Measurements from ENCODE around the gene TMEM209. TPM values are rescaled to one million over a fixed set of nuclear protein-coding genes. Genes with fewer than 3 reads are reported as not detected.
A peak's percentile ranks its signal among the peaks of the same experiment; 100 is the strongest.
"Not testable (repeated sequence)": the region's sequence is repeated elsewhere in the genome, so short reads cannot be mapped to it uniquely, and the experiment has no call there.

TMEM209 gene
- total RNA-seq (10 to 100 TPM; 11.7 to 13.7 TPM), polyA plus RNA-seq (1 to 10 TPM; 3.8 to 5.6 TPM)
- long read RNA-seq, donor 1, partial matches to known transcripts = 1 of 3 reads
- long read RNA-seq, donor 1, other reads (novel, unspliced or antisense) = 1 of 3 reads
- long read RNA-seq, donor 2, transcript TMEM209-201 (15 exons, 3,545 nt) = major isoform, 5 of 8 reads
- long read RNA-seq, donor 2, partial matches to known transcripts = 0 of 8 reads
- long read RNA-seq, donor 2, other reads (novel, unspliced or antisense) = 2 of 8 reads

GRCh38 chr7:130205084-130205947, at the start of gene TMEM209:
Gene TMEM209 (minus strand): TSS chr7:130205406. CDS start chr7:130205375, 31 bp downstream.
- peak within 1 kb of the TSS in 1 of 2 donors; percentile 90 for H3K27ac ChIP-seq (ENCODE audit: low read depth in 1 of 2, low read length in 2 of 2)
- no peaks in the 10 kb centered on the region for H3K27me3 ChIP-seq (ENCODE audit: control insufficient read depth in 1 of 2, insufficient read depth in 2 of 2, low read length in 1 of 2)
- intact Hi-C loops (cut with DNase I) = loop anchor here (5.0 to 10.0 kb wide), 3 partner anchors 131 to 459 kb away; partner anchors contain the start of genes KLHDC10 (in 2 of the 2) and COPG2 (in 1 of the 2)
- no peaks in the 10 kb centered on the region for H3K4me1 ChIP-seq (ENCODE audit: control insufficient read depth in 1 of 2, insufficient read depth in 2 of 2, low read length in 2 of 2)
- H3K36me3 ChIP-seq (ENCODE audit: control insufficient read depth in 1 of 2, insufficient read depth in 2 of 2, low read length in 1 of 2) = no peaks in the 10 kb centered on the region
- DNase-seq (peak; percentile 97), ATAC-seq (ENCODE audit: low FRiP score) (peak; percentile 99)
- H3K9me3 ChIP-seq (ENCODE audit: control insufficient read depth, low read length) = no peaks in the 10 kb centered on the region
- 10 to 11% methylated on average over 44 of the region's 44 CpGs for WGBS, 2 donors
- peak within 1 kb of the TSS; percentile 84 to 97 for H3K4me3 ChIP-seq (ENCODE audit: low read length in 2 of 2)

GRCh38 chr7:130254555-130254954, 49.3 kb upstream of the TMEM209 start:
- Histone ChIP-seq H3K4me3 (ENCODE audit: low read length in 2 of 2) (no peak overlapping the region), H3K4me1 (ENCODE audit: control insufficient read depth in 1 of 2, insufficient read depth in 2 of 2, low read length in 2 of 2) (no peaks in the 10 kb centered on the region), H3K36me3 (ENCODE audit: control insufficient read depth in 1 of 2, insufficient read depth in 2 of 2, low read length in 1 of 2) (no peaks in the 10 kb centered on the region), H3K27ac (ENCODE audit: low read depth in 1 of 2, low read length in 2 of 2) (no peak overlapping the region), H3K9me3 (ENCODE audit: control insufficient read depth, low read length) (no peaks in the 10 kb centered on the region), H3K27me3 (ENCODE audit: control insufficient read depth in 1 of 2, insufficient read depth in 2 of 2, low read length in 1 of 2) (no peaks in the 10 kb centered on the region)
- intact Hi-C loops (cut with DNase I) = no loop called here
- 59 to 63% methylated on average over 6 of the region's 6 CpGs for WGBS, 2 donors
- no peak for DNase-seq
- no peak for ATAC-seq (ENCODE audit: low FRiP score)

- not testable (repeated sequence) for H3K36me3 ChIP-seq (ENCODE audit: control insufficient read depth in 1 of 2, insufficient read depth in 2 of 2, low read length in 1 of 2)
Observed at GRCh38 chr7:130249626-130250025, 44.4 kb upstream of the TMEM209 start.

GRCh38 chr7:130248842-130249241, 43.6 kb upstream of the TMEM209 start:
- H3K9me3 ChIP-seq (ENCODE audit: control insufficient read depth, low read length); H3K27ac ChIP-seq (ENCODE audit: low read depth in 1 of 2, low read length in 2 of 2); ATAC-seq (ENCODE audit: low FRiP score); H3K36me3 ChIP-seq (ENCODE audit: control insufficient read depth in 1 of 2, insufficient read depth in 2 of 2, low read length in 1 of 2); H3K27me3 ChIP-seq (ENCODE audit: control insufficient read depth in 1 of 2, insufficient read depth in 2 of 2, low read length in 1 of 2); intact Hi-C loops (cut with DNase I); H3K4me1 ChIP-seq (ENCODE audit: control insufficient read depth in 1 of 2, insufficient read depth in 2 of 2, low read length in 2 of 2); H3K4me3 ChIP-seq (ENCODE audit: low read length in 2 of 2); DNase-seq: not testable (repeated sequence)
- 97 to 99% methylated on average over 5 of the region's 5 CpGs for WGBS, 2 donors

More at GRCh38 chr7:130249626-130250025, 44.4 kb upstream of the TMEM209 start:
- ATAC-seq (ENCODE audit: low FRiP score); intact Hi-C loops (cut with DNase I); H3K9me3 ChIP-seq (ENCODE audit: control insufficient read depth, low read length); H3K4me1 ChIP-seq (ENCODE audit: control insufficient read depth in 1 of 2, insufficient read depth in 2 of 2, low read length in 2 of 2); H3K27me3 ChIP-seq (ENCODE audit: control insufficient read depth in 1 of 2, insufficient read depth in 2 of 2, low read length in 1 of 2); H3K4me3 ChIP-seq (ENCODE audit: low read length in 2 of 2); DNase-seq; H3K27ac ChIP-seq (ENCODE audit: low read depth in 1 of 2, low read length in 2 of 2): not testable (repeated sequence)
- 88 to 90% methylated on average over 3 of the region's 3 CpGs for WGBS, 2 donors

- H3K9me3 ChIP-seq (ENCODE audit: control insufficient read depth, low read length); H3K4me3 ChIP-seq (ENCODE audit: low read length in 2 of 2); DNase-seq; H3K4me1 ChIP-seq (ENCODE audit: control insufficient read depth in 1 of 2, insufficient read depth in 2 of 2, low read length in 2 of 2); H3K27ac ChIP-seq (ENCODE audit: low read depth in 1 of 2, low read length in 2 of 2); ATAC-seq (ENCODE audit: low FRiP score); intact Hi-C loops (cut with DNase I); H3K36me3 ChIP-seq (ENCODE audit: control insufficient read depth in 1 of 2, insufficient read depth in 2 of 2, low read length in 1 of 2); H3K27me3 ChIP-seq (ENCODE audit: control insufficient read depth in 1 of 2, insufficient read depth in 2 of 2, low read length in 1 of 2): not testable (repeated sequence)
- 89 to 92% methylated on average over 1 of the region's 1 CpG for WGBS, 2 donors
Observed at GRCh38 chr7:130246491-130246890, 41.3 kb upstream of the TMEM209 start.

GRCh38 chr7:130243486-130243885, 38.3 kb upstream of the TMEM209 start:
- ATAC-seq (ENCODE audit: low FRiP score); H3K27me3 ChIP-seq (ENCODE audit: control insufficient read depth in 1 of 2, insufficient read depth in 2 of 2, low read length in 1 of 2); H3K4me1 ChIP-seq (ENCODE audit: control insufficient read depth in 1 of 2, insufficient read depth in 2 of 2, low read length in 2 of 2); H3K27ac ChIP-seq (ENCODE audit: low read depth in 1 of 2, low read length in 2 of 2); H3K36me3 ChIP-seq (ENCODE audit: control insufficient read depth in 1 of 2, insufficient read depth in 2 of 2, low read length in 1 of 2); DNase-seq; H3K4me3 ChIP-seq (ENCODE audit: low read length in 2 of 2); H3K9me3 ChIP-seq (ENCODE audit: control insufficient read depth, low read length): not testable (repeated sequence)
- 0 to 3% methylated on average over 1 of the region's 1 CpG for WGBS, 2 donors
- intact Hi-C loops (cut with DNase I) = loop anchor here in 1 of 2 donors (5.0 kb wide), 1 partner anchor 479 kb away; no protein-coding TSS in a partner anchor

- no peak overlapping the region for H3K4me3 ChIP-seq (ENCODE audit: low read length in 2 of 2)
- no peaks in the 10 kb centered on the region for H3K27me3 ChIP-seq (ENCODE audit: control insufficient read depth in 1 of 2, insufficient read depth in 2 of 2, low read length in 1 of 2)
- peak; percentile 66 to 87 for DNase-seq
- WGBS, 2 donors = 43% methylated on average over 5 of the region's 5 CpGs
- intact Hi-C loops (cut with DNase I) = loop anchor here (1.0 to 5.0 kb wide), 2 partner anchors 480 kb away; no protein-coding TSS in a partner anchor
- H3K9me3 ChIP-seq (ENCODE audit: control insufficient read depth, low read length) = no peaks in the 10 kb centered on the region
- peak; percentile 79 for ATAC-seq (ENCODE audit: low FRiP score)
- H3K27ac ChIP-seq (ENCODE audit: low read depth in 1 of 2, low read length in 2 of 2) = no peak overlapping the region
- no peaks in the 10 kb centered on the region for H3K4me1 ChIP-seq (ENCODE audit: control insufficient read depth in 1 of 2, insufficient read depth in 2 of 2, low read length in 2 of 2)
- no peaks in the 10 kb centered on the region for H3K36me3 ChIP-seq (ENCODE audit: control insufficient read depth in 1 of 2, insufficient read depth in 2 of 2, low read length in 1 of 2)
Observed at GRCh38 chr7:130242198-130243014, 37.2 kb upstream of the TMEM209 start.

- intact Hi-C loops (cut with DNase I) = loop anchor here in 1 of 2 donors (5.0 kb wide), 1 partner anchor 482 kb away; no protein-coding TSS in a partner anchor
- WGBS, 2 donors = 87 to 90% methylated on average over 1 of the region's 1 CpG
- Histone ChIP-seq H3K4me3 (ENCODE audit: low read length in 2 of 2) (no peak overlapping the region), H3K27me3 (ENCODE audit: control insufficient read depth in 1 of 2, insufficient read depth in 2 of 2, low read length in 1 of 2) (no peaks in the 10 kb centered on the region), H3K36me3 (ENCODE audit: control insufficient read depth in 1 of 2, insufficient read depth in 2 of 2, low read length in 1 of 2) (no peaks in the 10 kb centered on the region), H3K9me3 (ENCODE audit: control insufficient read depth, low read length) (no peaks in the 10 kb centered on the region), H3K27ac (ENCODE audit: low read depth in 1 of 2, low read length in 2 of 2) (no peak overlapping the region), H3K4me1 (ENCODE audit: control insufficient read depth in 1 of 2, insufficient read depth in 2 of 2, low read length in 2 of 2) (no peaks in the 10 kb centered on the region)
- no peak for ATAC-seq (ENCODE audit: low FRiP score)
- DNase-seq = no peak
Observed at GRCh38 chr7:130240240-130240639, 35.0 kb upstream of the TMEM209 start.
